D341Med (cell line): ENCODE measurements around the gene ZNF836.

ENCODE experiments used
- DNase-seq: peaks from one replicate; pipeline ENCODE4 v3.0.0; 2012; ENCODE audit warnings: low spot score

The ZNF836 gene

GRCh38 chr19:52188822-52189734 is 17.7 kb upstream of the ZNF836 start:
- DNase-seq: peak; percentile 92

GRCh38 chr19:52187407-52187806 is 16.0 kb upstream of the ZNF836 start:
- DNase-seq: no peak

- DNase-seq: no peak
Measured at GRCh38 chr19:52176574-52176973, 5.2 kb upstream of the ZNF836 start.

- no peak for DNase-seq
Measured at GRCh38 chr19:52172347-52172746, 926 bp upstream of the ZNF836 start.

GRCh38 chr19:52170863-52171320 is 529 bp downstream of the ZNF836 start:
- peak; percentile 62 for DNase-seq

- DNase-seq: no peak
Measured at GRCh38 chr19:52170304-52170703, 1.1 kb downstream of the ZNF836 start.

GRCh38 chr19:52155596-52156359 is 15.6 kb downstream of the ZNF836 start:
- DNase-seq: no peak

- no peak for DNase-seq
Measured at GRCh38 chr19:52148256-52148655, 23.2 kb downstream of the ZNF836 start.

- DNase-seq: no peak
Measured at GRCh38 chr19:52142001-52142595, 29.3 kb downstream of the ZNF836 start.

- DNase-seq: no peak
Measured at GRCh38 chr19:52141203-52141602, 30.2 kb downstream of the ZNF836 start.

- peak; percentile 99 for DNase-seq
Measured at GRCh38 chr19:52140032-52140710, 31.2 kb downstream of the ZNF836 start.

GRCh38 chr19:52139252-52140031 is 32.0 kb downstream of the ZNF836 start, which contains the start of gene ZNF616:
Gene ZNF616, minus strand, starts transcription at chr19:52139938. Its CDS starts 9,426 bp downstream, at chr19:52130512.
- DNase-seq: peak; percentile 87

GRCh38 chr19:52138983-52139251 is 32.5 kb downstream of the ZNF836 start:
- DNase-seq: no peak

- DNase-seq: peak; percentile 67
Measured at GRCh38 chr19:52138278-52138982, 33.0 kb downstream of the ZNF836 start.

GRCh38 chr19:52120286-52120685 is 51.1 kb downstream of the ZNF836 start:
- no peak for DNase-seq

GRCh38 chr19:52115526-52116053 is 55.8 kb downstream of the ZNF836 start:
- DNase-seq: no peak

GRCh38 chr19:52114691-52115090 is 56.7 kb downstream of the ZNF836 start:
- no peak for DNase-seq

GRCh38 chr19:52112624-52113023 is 58.8 kb downstream of the ZNF836 start:
- no peak for DNase-seq

GRCh38 chr19:52110780-52111179 is 60.6 kb downstream of the ZNF836 start:
- no peak for DNase-seq
